Activated CD4-positive, alpha-beta T cell treated with anti-CD3 and anti-CD28 coated beads for 24 hours (primary cell): ENCODE results near the gene TENM4.

Experiments
- DNase-seq, 2 donors: peaks; one replicate each; pipeline ENCODE4 v3.0.0-alpha.2; 2020; ENCODE audit warnings: low read depth in 2 of 2

TENM4 gene

GRCh38 chr11:78812513-78813293 lies 628.1 kb downstream of the TENM4 start:
- DNase-seq = no peak

GRCh38 chr11:78810559-78811009 lies 630.2 kb downstream of the TENM4 start:
- no peak for DNase-seq

DNA sequence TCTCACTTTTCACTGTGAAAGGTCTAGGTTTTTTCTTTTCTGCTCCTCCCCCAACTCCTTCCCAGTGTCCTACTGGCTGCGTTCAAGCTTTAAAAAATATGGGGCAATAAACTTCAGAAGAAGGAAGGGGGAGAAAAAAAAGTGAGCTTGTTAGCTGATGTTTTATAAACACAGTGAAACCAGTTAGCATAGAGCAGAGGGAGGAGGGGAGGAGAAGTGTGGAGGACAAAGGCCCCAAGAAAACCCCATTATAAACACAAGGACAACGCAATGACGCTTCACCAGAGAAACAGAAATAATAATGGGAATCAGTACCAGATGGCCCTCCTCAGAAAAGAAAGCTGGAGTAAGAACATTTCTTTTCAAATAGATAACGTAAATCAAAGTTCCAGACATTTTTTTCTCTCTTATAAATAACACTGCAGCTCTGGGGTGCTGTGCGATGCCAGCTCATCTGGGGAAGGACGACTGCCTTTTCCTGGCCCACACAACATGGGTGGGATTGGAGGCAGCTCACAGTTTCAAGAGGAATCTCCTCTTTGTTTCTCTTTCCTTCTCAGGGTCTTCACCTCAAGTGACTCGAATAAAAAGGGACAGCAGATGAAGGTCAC lies 630.8 kb downstream of the TENM4 start:
- no peak for DNase-seq

GRCh38 chr11:78808923-78809322 lies 631.9 kb downstream of the TENM4 start:
- DNase-seq = no peak

DNA sequence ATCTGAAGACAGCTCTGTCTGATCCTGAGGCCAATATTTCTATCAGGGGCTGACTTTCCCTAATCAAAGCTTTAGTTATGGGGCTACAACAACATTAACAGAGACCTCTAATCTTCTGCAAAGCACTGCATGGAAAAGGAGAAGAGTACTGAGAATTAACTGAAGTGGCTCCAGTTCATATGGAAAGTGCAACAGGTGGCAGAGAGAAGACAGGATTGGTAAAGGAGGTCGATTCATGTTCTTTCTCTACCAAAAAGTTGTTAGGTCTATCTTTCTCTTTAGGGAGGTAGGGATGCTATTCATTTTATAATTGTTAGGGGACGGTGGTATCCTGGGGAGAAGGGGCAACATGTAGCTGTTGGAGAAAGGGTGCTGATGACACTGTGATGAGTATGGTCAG lies 633.5 kb downstream of the TENM4 start:
- DNase-seq = no peak

DNA sequence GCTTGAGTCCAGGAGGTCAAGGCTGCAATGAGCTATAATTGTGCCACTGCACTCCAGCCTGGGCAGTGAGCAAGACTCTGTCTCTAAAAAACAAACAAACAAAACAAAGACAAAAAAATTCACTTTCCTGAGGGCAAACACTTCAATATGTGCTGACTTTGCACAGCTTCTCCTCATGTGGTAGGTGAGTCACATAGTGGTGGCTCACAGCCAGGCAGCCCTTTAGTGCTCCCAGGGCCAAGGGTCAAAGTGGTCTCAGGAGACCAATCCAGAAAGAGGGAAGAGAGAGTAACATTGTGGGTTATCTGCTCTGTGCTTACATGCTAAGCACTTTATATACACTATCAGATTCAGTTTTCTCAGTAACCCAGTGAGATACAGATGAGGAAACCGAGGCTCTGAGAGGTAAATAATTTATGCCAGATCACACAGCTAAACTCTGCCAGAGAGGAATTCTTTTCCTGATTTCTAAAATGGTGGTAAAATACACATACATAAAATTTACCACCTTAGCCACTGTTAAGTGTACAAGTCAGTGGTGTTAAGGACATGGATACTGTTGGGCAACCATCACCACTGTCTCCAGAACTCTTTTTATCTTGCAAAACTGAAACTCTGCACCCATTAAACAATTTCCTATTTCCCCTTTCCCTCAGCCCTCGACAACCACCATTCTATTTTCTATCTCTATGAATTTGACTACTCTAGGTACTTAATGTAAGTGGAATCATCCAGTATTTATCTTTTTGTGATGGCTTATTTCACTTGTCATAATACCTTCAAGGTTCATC lies 634.4 kb downstream of the TENM4 start:
- DNase-seq = no peak

- DNase-seq = no peak
Measured at GRCh38 chr11:78804991-78805390, 635.8 kb downstream of the TENM4 start.

DNA sequence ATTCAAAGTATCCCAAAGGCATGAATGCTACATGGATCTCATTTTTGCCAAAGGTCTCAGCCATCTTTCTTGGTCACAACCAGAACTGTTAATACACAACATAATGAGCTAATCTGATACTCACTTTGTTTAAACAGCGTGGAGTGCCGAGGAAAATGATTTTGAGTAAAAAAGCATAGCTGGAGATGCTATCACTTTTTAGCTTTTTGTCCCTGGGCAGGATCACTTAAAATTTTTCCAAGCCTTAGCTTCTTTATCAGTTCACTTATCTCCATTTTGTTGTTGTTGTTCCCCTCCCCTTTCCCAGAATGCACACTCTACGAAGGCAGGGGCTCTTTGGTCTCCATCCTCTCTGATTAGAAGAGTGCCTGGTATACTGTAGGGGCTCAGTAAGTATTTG lies 636.8 kb downstream of the TENM4 start:
- DNase-seq = no peak

DNA sequence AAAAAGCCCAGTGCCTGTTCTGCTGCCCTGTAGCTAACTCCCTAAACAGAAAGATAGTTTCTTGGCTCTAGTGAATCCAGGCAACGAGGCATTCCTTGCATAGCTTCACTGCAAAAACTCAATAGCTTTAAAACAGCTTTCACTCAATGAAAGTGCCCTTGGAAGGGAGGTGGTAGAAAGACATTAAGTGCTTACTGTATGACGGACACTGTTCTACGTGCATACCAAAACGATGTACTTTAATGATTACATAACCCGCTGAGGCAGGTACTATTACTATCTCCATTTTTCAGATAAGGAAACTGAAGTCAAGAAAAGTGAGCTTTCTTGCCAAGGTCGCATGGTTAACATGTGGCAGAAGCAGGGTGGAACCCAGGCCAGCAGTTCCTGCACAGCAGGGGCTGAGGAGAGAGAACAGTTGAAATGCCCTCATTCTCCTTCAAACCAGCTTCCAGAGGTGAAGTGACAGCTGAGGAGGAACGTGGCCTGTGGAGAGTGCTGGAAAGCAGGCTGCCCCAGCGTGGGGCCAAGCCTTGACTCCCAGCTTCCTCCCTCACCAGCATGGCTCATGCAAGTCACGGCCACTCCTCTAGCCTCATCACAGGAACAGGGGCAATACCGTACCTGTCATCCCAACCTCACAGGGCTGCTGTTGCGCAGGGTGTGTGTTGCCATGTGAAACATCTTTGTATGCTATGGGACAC lies 638.6 kb downstream of the TENM4 start:
- no peak for DNase-seq

DNA sequence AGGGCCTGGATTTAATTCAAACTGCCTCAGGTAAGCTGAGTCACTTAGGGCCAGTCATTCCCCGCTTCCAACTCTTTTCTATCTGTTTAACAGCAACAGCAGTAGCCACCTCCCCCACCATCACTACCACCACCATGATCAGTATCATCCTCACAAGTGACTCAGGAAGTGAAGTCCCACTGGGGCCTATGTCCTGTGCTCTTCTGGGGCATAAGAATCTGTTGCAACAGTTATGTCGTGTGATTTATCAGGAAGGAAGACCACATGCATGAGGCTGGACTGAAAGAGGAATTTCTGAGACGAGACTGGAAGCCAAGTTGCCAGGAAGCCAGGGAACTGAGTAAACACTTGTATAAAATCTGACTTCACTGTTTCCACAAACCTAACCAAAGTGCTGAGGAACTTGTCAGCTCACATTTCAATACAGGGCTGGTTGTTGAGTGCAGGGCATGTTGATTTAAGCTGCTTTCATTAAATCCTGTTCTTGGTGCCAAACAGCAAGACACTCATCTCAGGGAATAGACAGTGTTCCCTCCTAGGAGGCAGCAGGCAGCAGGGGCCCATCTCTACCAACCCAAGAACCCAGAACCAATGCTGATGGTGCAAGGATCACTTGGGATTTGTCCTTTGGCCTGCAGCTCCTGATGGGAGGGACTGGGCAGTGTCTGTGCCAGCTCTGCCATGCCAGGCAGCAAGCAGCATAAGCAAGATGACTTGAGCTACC lies 639.5 kb downstream of the TENM4 start:
- no peak for DNase-seq

DNA sequence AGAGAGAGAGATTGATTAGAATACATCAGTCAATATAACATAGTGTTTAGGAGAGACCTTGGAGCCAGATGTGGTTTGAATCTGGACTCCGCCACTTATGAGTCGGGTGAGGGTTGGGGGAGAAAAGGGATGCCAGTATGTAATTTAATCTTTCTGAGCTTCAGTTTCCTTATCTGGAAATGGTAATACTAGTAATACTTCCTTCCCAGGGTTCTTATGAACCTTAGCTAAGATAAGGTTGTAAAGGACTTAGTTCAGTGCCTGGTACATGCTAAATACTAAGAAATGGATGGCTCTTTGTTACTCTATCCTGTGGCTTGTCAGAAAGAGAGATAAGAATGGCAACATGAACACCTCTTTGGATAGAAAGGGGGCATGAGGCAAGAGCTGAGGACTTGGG lies 640.1 kb downstream of the TENM4 start:
- no peak for DNase-seq

DNA sequence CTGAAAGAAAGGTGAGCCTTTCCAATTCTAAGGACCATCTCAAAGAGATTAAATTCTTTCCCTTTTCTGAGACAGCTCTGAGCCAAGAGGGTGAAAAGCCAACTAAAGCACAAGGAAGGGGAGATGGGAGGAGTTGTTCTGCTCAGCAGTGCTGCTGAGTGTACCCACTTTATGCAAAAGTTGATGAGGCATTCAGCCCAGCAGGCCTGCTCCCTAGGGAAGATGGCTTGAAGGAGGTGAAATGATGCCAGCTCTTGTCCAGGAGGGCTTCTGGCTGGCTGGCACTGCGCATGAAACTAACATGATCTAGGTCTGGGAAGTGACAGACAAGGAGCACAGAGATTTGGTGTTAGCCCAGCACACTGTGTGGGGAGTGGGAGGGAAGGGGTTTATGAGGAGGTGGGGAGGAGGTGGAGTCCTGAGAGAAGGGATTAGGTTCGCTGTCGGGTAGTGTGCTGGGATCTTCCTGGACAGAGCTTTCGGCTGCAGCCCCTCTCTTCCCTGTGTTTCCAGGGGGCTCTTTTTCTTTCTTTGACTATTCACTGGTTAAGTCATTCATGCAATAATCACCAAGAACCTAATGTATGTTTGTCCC lies 640.6 kb downstream of the TENM4 start:
- no peak for DNase-seq

DNA sequence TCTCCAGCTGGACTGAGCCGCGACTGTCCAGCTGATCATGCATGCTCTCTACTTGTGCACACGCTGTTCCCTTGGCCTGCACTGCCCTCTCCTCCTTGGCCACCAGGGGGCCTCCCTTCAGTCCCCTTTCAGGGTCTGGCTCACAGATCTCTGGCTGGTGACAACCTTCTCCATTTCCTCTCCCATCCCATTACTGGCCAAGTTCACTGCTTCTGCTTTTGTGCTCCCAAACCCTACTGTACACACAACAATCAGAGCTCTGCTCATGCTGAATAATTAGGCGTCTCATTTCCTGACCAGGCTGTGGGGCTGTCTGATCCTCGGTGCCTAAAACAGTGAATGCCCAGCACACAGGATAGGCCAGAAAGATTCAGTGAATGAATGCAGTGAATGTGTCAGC lies 642.2 kb downstream of the TENM4 start:
- peak in 1 of 2 donors; percentile 23 for DNase-seq

GRCh38 chr11:78797559-78797958 lies 643.3 kb downstream of the TENM4 start:
- no peak for DNase-seq

GRCh38 chr11:78796956-78797355 lies 643.9 kb downstream of the TENM4 start:
- DNase-seq = no peak

- no peak for DNase-seq
Measured at GRCh38 chr11:78795621-78796261, 645.1 kb downstream of the TENM4 start.

DNA sequence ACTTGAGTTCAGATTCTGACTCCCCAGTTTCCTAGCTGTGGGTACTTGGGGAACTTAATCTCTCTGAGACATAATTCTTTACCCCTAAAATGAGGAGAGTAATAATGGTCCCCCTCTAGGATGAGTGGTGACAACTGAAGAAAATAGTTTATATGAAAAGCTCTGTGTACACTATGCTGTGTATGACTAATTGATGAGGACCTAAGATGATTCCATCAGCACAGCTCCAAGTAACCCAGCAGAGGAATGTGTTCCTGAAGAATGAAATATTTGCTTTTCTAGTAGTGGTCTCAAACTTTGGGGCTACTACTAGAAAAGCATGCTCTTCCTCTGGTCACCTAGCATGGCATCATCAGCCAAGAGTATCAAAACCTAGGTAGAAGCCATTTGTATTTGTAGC lies 648.9 kb downstream of the TENM4 start:
- no peak for DNase-seq

DNA sequence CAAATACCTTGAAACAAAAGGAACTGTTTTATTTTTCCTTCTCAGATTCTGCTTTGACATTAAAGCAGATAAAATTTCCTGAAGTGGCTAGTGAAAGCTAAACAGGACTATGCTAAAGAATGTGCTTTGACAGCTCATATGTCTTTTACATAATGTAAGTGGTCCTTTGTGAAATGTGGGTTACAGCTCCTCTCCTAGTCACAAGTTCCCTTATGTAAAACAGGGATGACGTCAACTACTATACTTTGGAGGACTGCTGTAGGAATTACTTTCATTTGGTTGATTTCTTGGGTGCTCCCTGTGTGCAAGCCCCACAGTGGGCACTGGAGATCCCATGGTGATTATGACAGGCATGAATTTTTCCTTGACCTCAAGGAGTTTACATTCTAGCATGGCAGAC lies 649.6 kb downstream of the TENM4 start:
- DNase-seq = no peak

DNA sequence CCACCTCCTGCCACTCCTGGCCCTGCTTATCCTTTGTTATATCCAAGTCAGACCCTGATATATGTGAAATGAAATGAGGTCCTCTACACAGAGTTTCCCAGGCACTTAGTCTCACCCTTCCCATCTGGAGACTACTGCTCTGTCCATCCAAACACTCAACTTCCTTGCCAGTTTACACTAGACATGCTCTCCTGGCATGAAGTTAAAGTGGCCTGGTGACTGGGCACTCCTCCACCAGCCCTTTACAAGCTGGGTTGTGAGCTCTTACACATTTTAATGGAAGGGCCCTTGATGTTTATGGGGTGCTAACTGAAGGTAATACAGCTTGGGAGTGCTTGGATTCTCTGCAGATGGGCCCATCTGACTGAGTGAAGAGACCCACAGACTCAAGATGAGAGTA lies 650.0 kb downstream of the TENM4 start:
- no peak for DNase-seq

GRCh38 chr11:78789375-78789774 lies 651.5 kb downstream of the TENM4 start:
- no peak for DNase-seq

DNA sequence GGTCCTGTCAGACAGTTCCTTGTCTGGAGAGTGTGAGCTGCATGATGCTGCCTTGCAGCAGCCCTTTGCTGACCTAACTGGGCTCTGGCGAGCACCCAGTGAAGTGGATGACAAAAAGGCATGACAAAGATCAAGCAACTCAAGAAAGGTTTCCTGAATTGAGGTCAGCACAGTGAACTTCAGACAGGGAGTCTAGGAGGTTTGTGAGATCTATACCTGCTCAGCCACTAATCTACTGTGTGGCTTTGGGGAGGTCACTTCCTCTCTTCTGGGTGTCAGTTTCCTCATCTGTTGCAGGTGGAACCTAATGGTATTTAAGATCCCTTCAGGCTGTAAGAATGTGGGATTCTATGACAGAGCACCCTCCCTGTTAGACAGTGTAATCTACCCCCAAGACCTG lies 652.3 kb downstream of the TENM4 start:
- no peak for DNase-seq
